Muscle layer of duodenum (tissue), 2 donors: ENCODE measurements around the gene RNF149.

Source experiments
- H3K27ac ChIP-seq: one replicate; pipeline ENCODE4 v1.7.0; 2013; ENCODE audit warnings: mild to moderate bottlenecking, low read length
- H3K27me3 ChIP-seq: one replicate; pipeline ENCODE4 v1.7.0; 2013; ENCODE audit warnings: low read depth, mild to moderate bottlenecking, control low read depth, low read length
- H3K36me3 ChIP-seq, 2 donors: one replicate each; pipeline ENCODE4 v1.7.0; 2013; ENCODE audit warnings: low read length in 2 of 2, control low read depth in 1 of 2, mild to moderate bottlenecking in 1 of 2; ENCODE audit not compliant: insufficient read depth in 2 of 2, control insufficient read depth in 1 of 2
- H3K4me1 ChIP-seq, 2 donors: one replicate each; pipeline ENCODE4 v1.7.0; 2013; ENCODE audit warnings: low read length in 2 of 2, mild to moderate bottlenecking in 2 of 2, control low read depth in 1 of 2, moderate library complexity in 1 of 2; ENCODE audit not compliant: insufficient read depth in 2 of 2, control insufficient read depth in 1 of 2
- H3K4me3 ChIP-seq, 2 donors: one replicate each; pipeline ENCODE4 v1.7.0; 2013; ENCODE audit warnings: low read length in 2 of 2, low read depth in 1 of 2, mild to moderate bottlenecking in 1 of 2
- H3K9me3 ChIP-seq, 2 donors: one replicate each; pipeline ENCODE4 v1.7.0; 2013; ENCODE audit warnings: low read length in 2 of 2, control low read depth in 1 of 2, mild to moderate bottlenecking in 1 of 2; ENCODE audit not compliant: control insufficient read depth in 1 of 2
- donor health status: healthy.

RNF149 gene

GRCh38 chr2:101291973-101292372, 16.5 kb downstream of the RNF149 start:
- Histone ChIP-seq H3K9me3 (no peaks in the 10 kb centered on the region), H3K27ac (no peak overlapping the region), H3K4me1 (no peaks in the 10 kb centered on the region), H3K4me3 (no peak overlapping the region), H3K36me3 (peaks cover 34 to 38% of the 10 kb centered on the region in 2 donors), H3K27me3 (no peaks in the 10 kb centered on the region)

GRCh38 chr2:101290711-101291110, 17.8 kb downstream of the RNF149 start:
- Histone ChIP-seq H3K36me3 (peaks cover 46 to 51% of the 10 kb centered on the region in 2 donors), H3K4me3 (no peak overlapping the region), H3K9me3 (no peaks in the 10 kb centered on the region)

GRCh38 chr2:101287303-101287702, 21.2 kb downstream of the RNF149 start:
- no peak overlapping the region for H3K4me3 ChIP-seq
- H3K4me1 ChIP-seq: no peaks in the 10 kb centered on the region
- H3K9me3 ChIP-seq: no peaks in the 10 kb centered on the region
- peaks cover 45 to 63% of the 10 kb centered on the region in 2 donors for H3K36me3 ChIP-seq
- H3K27me3 ChIP-seq: no peaks in the 10 kb centered on the region
- H3K27ac ChIP-seq: no peak overlapping the region

More at GRCh38 chr2:101290711-101291110, 17.8 kb downstream of the RNF149 start:
- no peaks in the 10 kb centered on the region for H3K27me3 ChIP-seq
- H3K27ac ChIP-seq: no peak overlapping the region
- H3K4me1 ChIP-seq: no peaks in the 10 kb centered on the region

- Histone ChIP-seq H3K36me3 (peaks cover 46 to 63% of the 10 kb centered on the region in 2 donors), H3K9me3 (no peaks in the 10 kb centered on the region)
These were observed 21.8 kb downstream of the RNF149 start for GRCh38 chr2:101286684-101287083.

GRCh38 chr2:101282980-101283379, 25.5 kb downstream of the RNF149 start:
- no peak overlapping the region for H3K27ac ChIP-seq
- no peaks in the 10 kb centered on the region for H3K4me1 ChIP-seq
- H3K36me3 ChIP-seq: peaks cover 53 to 76% of the 10 kb centered on the region in 2 donors
- no peak overlapping the region for H3K4me3 ChIP-seq
- H3K27me3 ChIP-seq: no peaks in the 10 kb centered on the region
- H3K9me3 ChIP-seq: no peaks in the 10 kb centered on the region

More at GRCh38 chr2:101286684-101287083, 21.8 kb downstream of the RNF149 start:
- H3K27ac ChIP-seq: no peak overlapping the region
- H3K27me3 ChIP-seq: no peaks in the 10 kb centered on the region
- no peaks in the 10 kb centered on the region for H3K4me1 ChIP-seq
- no peak overlapping the region for H3K4me3 ChIP-seq

- no peaks in the 10 kb centered on the region for H3K27me3 ChIP-seq
- H3K9me3 ChIP-seq: no peaks in the 10 kb centered on the region
- no peak overlapping the region for H3K27ac ChIP-seq
- peaks cover 47 to 65% of the 10 kb centered on the region in 2 donors for H3K36me3 ChIP-seq
- no peaks in the 10 kb centered on the region for H3K4me1 ChIP-seq
- no peak overlapping the region for H3K4me3 ChIP-seq
These were observed 27.0 kb downstream of the RNF149 start for GRCh38 chr2:101281482-101281881.

- Histone ChIP-seq H3K4me3 (no peak overlapping the region), H3K36me3 (peaks cover 43 to 51% of the 10 kb centered on the region in 2 donors), H3K27me3 (no peaks in the 10 kb centered on the region), H3K4me1 (no peaks in the 10 kb centered on the region), H3K27ac (no peak overlapping the region), H3K9me3 (no peaks in the 10 kb centered on the region)
These were observed 29.6 kb downstream of the RNF149 start for GRCh38 chr2:101278925-101279324.

GRCh38 chr2:101277111-101277510, 31.4 kb downstream of the RNF149 start:
- Histone ChIP-seq H3K36me3 (peaks cover 39 to 51% of the 10 kb centered on the region in 2 donors), H3K27ac (no peak overlapping the region), H3K9me3 (no peaks in the 10 kb centered on the region), H3K27me3 (no peaks in the 10 kb centered on the region), H3K4me3 (no peak overlapping the region), H3K4me1 (no peaks in the 10 kb centered on the region)

GRCh38 chr2:101274142-101274541, 34.4 kb downstream of the RNF149 start:
- Histone ChIP-seq H3K4me3 (no peak overlapping the region), H3K27ac (no peak overlapping the region), H3K27me3 (no peaks in the 10 kb centered on the region), H3K9me3 (no peaks in the 10 kb centered on the region), H3K4me1 (no peaks in the 10 kb centered on the region), H3K36me3 (peaks cover 48 to 51% of the 10 kb centered on the region in 2 donors)

GRCh38 chr2:101273056-101273455, 35.4 kb downstream of the RNF149 start:
- Histone ChIP-seq H3K9me3 (no peaks in the 10 kb centered on the region), H3K27me3 (no peaks in the 10 kb centered on the region), H3K4me1 (no peaks in the 10 kb centered on the region), H3K4me3 (no peak overlapping the region), H3K27ac (no peak overlapping the region), H3K36me3 (peaks cover 48 to 59% of the 10 kb centered on the region in 2 donors)

- Histone ChIP-seq H3K4me3 (no peak overlapping the region), H3K36me3 (peaks cover 56 to 66% of the 10 kb centered on the region in 2 donors), H3K9me3 (no peaks in the 10 kb centered on the region), H3K27me3 (no peaks in the 10 kb centered on the region), H3K27ac (no peak overlapping the region), H3K4me1 (no peaks in the 10 kb centered on the region)
These were observed 36.3 kb downstream of the RNF149 start for GRCh38 chr2:101272045-101272784.
